Heart left ventricle (tissue), 13 donors: Measurements from ENCODE around the gene FMNL1.

Experiments
- POLR2A ChIP-seq, 2 donors: fragments of 450-650 bp; IDR thresholded peaks; one replicate each; pipeline ENCODE4 v1.6.1; 2017; ENCODE audit warnings: antibody characterized with exemption in 2 of 2, mild to moderate bottlenecking in 2 of 2, moderate library complexity in 2 of 2
- TF ChIP-seq, protein P1 (sequence below), 12 donors: fragments of 200-600 bp; sonication (generic) in 4 of 12; IDR thresholded peaks; one replicate each; pipeline versions ENCODE4 v1.5.0 to v1.8.0; 2018 to 2022; ENCODE audit warnings: antibody characterized with exemption in 12 of 12, mild to moderate bottlenecking in 5 of 12
- donor health status: ischemic (EF 13 %, LVEDD 7.1; RV severe dilation, severe dysfunction).
- donor health status: DM: no; HTN: yes; CAD: no.
- donor health status: DM: no; HTN: no; CAD: no.
- donor health status: ischemic (EF 25% LVEDD 6.9; RV normal size, moderate dysfunction).
- donor health status: ischemic (EF 25% LVEDD 5.7; RV mildly dilated, moderate dysfunction).
- donor health status: ischemic (EF 35%, LVEDD 5.7; RV mildly dilated, moderate dysfunction).
- donor health status: nonischemic (EF 11% LVEDD 7.7; RV severe dilation, severe dysfunction).
- donor health status: DM: yes; HTN: yes; CAD: no.
- donor health status: PGD.
- donor health status: ischemic (EF 29% LVEDD 5.4; RV normal size, mild dysfunction).
- donor health status: nonischemic (EF 23%, LVEDD 6.1; RV moderate dilation, normal function).

DNA sequence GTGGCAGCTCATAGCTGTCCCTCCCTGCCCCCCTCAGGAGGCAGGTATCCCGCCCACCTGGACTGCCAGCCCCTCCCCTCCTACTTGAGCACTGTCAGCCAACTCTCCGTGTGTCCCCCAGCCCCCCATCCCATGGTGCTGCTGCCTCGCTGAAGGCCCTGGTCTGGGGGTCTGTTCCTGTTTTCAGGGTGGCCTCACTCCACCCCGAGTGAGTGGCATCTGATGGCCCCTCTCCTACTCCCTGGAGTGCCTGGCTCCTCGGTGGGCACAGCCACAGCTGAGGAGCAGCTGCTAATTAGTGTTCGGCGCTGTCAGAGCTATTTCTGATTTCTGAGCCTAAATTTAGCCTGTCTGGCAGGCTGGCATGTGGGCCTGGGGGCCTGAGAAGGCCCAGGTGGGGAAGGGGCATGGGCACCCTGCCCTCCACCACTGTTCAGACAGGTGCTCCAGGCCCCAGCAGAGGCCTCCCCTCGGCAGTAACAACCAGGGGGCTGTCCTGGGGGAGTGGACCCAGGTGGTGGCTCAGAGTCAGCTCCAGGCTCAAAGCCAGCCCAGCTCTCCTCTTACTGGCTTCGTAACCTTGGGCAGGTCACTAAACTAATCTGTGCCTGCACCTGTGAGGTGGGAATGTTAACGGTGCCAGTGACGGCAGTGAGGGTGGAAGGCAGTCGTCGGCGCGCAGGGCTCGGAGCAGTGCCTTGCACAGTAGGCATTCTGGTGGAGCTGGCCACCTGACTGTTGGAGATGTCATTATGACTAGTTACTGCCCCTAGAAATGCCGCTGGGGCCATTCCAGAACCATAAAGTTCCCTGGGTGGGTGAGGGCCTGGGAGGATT is 6.5 kb downstream of the FMNL1 start:
- TF ChIP-seq, protein P1, sequence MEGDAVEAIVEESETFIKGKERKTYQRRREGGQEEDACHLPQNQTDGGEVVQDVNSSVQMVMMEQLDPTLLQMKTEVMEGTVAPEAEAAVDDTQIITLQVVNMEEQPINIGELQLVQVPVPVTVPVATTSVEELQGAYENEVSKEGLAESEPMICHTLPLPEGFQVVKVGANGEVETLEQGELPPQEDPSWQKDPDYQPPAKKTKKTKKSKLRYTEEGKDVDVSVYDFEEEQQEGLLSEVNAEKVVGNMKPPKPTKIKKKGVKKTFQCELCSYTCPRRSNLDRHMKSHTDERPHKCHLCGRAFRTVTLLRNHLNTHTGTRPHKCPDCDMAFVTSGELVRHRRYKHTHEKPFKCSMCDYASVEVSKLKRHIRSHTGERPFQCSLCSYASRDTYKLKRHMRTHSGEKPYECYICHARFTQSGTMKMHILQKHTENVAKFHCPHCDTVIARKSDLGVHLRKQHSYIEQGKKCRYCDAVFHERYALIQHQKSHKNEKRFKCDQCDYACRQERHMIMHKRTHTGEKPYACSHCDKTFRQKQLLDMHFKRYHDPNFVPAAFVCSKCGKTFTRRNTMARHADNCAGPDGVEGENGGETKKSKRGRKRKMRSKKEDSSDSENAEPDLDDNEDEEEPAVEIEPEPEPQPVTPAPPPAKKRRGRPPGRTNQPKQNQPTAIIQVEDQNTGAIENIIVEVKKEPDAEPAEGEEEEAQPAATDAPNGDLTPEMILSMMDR (IDR thresholded peaks at IDR 0.05): no peak
- TF ChIP-seq POLR2A (IDR thresholded peaks at IDR 0.05): no peak
